PC-9 (cell line): ENCODE results near the gene CEP76.

Experiments
- EZH2 ChIP-seq: fragments of 200-600 bp; sonication (generic); IDR thresholded peaks from 2 replicates; pipeline ENCODE4 v1.8.0; 2017; ENCODE audit warnings: antibody characterized with exemption, low read depth
- TF ChIP-seq, protein P1 (sequence below): fragments of 200-600 bp; sonication (generic); conservative IDR thresholded peaks from 2 replicates; pipeline ENCODE4 v1.6.1; 2017; ENCODE audit warnings: mixed run types, antibody characterized with exemption, mild to moderate bottlenecking, moderate library complexity

DNA sequence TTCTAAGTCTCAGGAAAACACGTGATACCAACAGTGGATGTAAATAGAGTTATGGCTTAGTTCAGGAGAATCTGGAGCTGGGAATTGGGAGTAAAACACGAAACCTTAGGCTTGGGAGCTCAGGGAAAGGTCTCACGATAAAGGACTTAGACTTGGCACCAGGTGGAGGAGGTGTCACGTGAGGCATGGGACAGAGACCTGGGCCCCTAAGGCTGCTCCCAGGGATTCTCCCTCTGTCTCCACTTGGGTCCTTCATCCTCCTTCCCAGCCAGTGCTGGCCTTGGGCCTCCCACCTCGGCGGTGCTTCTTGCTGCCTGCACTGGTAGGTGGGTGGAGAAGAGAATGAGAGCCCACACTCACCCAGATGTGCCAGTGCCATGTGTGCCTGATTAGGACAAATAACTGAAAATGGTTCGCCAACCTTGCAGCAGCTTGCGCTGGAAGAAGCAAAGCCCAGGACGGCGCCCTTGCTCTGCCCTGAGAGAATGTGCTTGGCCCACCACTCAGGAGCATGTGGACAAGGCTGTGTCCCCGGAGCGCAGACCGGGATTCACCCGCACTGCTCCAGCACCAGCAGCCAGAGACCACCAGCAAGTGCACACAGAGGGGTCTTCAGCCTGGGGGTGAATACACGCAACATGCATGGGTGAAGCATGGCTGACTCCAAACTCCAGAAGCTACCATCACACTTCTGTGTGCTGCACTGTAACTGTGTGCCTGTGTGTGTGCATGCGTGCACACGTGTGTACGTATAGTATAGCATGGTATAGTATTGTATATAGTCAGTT is 48.4 kb upstream of the CEP76 start:
- TF ChIP-seq EZH2, result no peak
- TF ChIP-seq, protein P1, sequence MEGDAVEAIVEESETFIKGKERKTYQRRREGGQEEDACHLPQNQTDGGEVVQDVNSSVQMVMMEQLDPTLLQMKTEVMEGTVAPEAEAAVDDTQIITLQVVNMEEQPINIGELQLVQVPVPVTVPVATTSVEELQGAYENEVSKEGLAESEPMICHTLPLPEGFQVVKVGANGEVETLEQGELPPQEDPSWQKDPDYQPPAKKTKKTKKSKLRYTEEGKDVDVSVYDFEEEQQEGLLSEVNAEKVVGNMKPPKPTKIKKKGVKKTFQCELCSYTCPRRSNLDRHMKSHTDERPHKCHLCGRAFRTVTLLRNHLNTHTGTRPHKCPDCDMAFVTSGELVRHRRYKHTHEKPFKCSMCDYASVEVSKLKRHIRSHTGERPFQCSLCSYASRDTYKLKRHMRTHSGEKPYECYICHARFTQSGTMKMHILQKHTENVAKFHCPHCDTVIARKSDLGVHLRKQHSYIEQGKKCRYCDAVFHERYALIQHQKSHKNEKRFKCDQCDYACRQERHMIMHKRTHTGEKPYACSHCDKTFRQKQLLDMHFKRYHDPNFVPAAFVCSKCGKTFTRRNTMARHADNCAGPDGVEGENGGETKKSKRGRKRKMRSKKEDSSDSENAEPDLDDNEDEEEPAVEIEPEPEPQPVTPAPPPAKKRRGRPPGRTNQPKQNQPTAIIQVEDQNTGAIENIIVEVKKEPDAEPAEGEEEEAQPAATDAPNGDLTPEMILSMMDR, result no peak
